Activated naive CD8-positive, alpha-beta T cell treated with anti-CD3 and anti-CD28 coated beads, Interleukin-2, amount 50 U/mL, for 16 hours (primary cell): ENCODE data around the gene CEP85L.
"Not testable (repeated sequence)": the region's sequence is repeated elsewhere in the genome, so short reads cannot be mapped to it uniquely, and the experiment has no call there.

ENCODE experiments used
- DNase-seq: peaks from one replicate; pipeline ENCODE4 v3.0.0-alpha.2; 2020; ENCODE audit warnings: low read depth, low spot score

CEP85L gene

GRCh38 chr6:118500130-118501015 lies 151.0 kb downstream of the CEP85L start:
- DNase-seq, result no peak

- DNase-seq, result no peak
These were observed 155.7 kb downstream of the CEP85L start for GRCh38 chr6:118495485-118496280.

GRCh38 chr6:118494091-118494490 lies 157.3 kb downstream of the CEP85L start:
- DNase-seq, result no peak

- no peak for DNase-seq
These were observed 161.4 kb downstream of the CEP85L start for GRCh38 chr6:118489990-118490389.

GRCh38 chr6:118488631-118489030 lies 162.8 kb downstream of the CEP85L start:
- DNase-seq, result no peak

- no peak for DNase-seq
These were observed 165.5 kb downstream of the CEP85L start for GRCh38 chr6:118485601-118486550.

- no peak for DNase-seq
These were observed 174.8 kb downstream of the CEP85L start for GRCh38 chr6:118476551-118476950.

GRCh38 chr6:118473266-118473665 lies 178.1 kb downstream of the CEP85L start:
- DNase-seq, result no peak

- no peak for DNase-seq
These were observed 181.9 kb downstream of the CEP85L start for GRCh38 chr6:118469468-118469867.

GRCh38 chr6:118468682-118469465 lies 182.5 kb downstream of the CEP85L start:
- no peak for DNase-seq

GRCh38 chr6:118467181-118467580 lies 184.2 kb downstream of the CEP85L start:
- DNase-seq, result no peak

GRCh38 chr6:118464620-118465019 lies 186.8 kb downstream of the CEP85L start:
- no peak for DNase-seq

GRCh38 chr6:118460958-118461470 lies 190.4 kb downstream of the CEP85L start:
- no peak for DNase-seq

- no peak for DNase-seq
These were observed 194.4 kb downstream of the CEP85L start for GRCh38 chr6:118456982-118457381.

GRCh38 chr6:118451839-118452238 lies 199.6 kb downstream of the CEP85L start:
- no peak for DNase-seq

GRCh38 chr6:118444796-118445195 lies 206.6 kb downstream of the CEP85L start:
- no peak for DNase-seq

GRCh38 chr6:118436482-118436881 lies 214.9 kb downstream of the CEP85L start:
- no peak for DNase-seq

GRCh38 chr6:118434147-118434546 lies 217.2 kb downstream of the CEP85L start:
- DNase-seq, result not testable (repeated sequence)

- not testable (repeated sequence) for DNase-seq
These were observed 230.1 kb downstream of the CEP85L start for GRCh38 chr6:118421312-118421711.
